Middle frontal gyrus (tissue), 1 donor: Measurements from ENCODE around the gene BBX.

Source experiments
- DNase-seq: peaks from one replicate; pipeline ENCODE4 v3.0.0-alpha.2; 2015; ENCODE audit warnings: low spot score; ENCODE audit errors: extremely low spot score

Gene BBX

DNA sequence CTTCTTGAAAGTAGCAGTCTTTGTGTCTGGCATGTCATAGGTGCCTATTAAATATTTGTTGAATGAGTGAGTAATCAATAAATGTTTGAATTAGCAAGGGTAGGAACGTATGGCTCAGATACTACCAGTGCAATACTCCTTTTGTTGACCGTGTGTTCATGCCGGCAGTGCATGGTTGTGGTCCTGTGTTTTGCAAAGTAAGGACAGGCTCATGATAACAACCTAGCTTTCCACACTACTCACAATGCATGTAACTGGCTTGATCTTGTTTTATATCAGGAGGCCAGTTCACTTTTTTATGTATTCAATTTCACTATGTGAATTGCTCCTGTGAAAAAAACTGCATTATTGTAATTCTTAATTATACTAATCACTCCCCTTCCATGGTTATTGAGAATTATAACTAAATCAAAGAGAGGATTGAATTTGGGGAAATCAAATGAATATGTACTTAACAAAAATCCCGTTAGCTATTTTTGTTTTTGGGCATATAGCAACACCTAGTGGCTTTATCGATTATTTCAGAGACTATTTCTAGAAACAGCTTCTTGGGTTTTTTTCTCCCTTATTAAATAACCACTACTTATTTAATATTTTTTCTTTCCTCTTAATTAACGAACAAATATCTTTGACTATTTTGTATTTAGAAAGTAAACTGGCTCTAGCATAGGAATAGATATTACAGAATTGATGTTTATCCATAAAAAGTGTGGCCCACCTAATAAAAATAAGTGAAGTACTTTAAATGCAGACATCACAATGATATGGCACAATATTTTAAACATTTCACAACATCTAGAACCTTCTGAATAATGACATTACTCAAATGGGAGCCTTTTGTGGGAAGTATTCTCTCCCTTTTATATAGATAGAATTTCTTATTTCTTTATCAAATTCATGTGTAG lies 218.5 kb downstream of the BBX start:
- peak; percentile 30 for DNase-seq

DNA sequence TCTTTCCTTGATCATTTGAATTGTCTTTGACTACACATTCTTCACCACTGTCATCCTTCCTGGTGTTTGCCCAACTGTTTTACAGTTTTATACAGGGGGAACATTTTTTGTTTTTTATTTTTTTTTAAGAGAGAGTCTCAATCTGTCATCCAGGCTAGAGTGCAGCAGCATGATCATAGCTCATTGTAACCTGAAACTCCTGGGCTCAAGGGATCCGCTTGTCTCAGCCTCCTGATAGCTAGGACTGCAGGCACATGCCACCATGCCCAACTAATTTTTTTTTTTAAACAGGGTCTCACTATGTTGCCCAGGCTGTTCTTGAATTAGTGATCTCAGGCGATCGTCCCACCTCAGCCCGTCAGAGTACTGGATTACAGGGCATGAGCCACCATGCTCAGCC lies 222.6 kb downstream of the BBX start:
- no peak for DNase-seq

- no peak for DNase-seq
Observed at GRCh38 chr3:107752202-107752990, 229.6 kb downstream of the BBX start.

GRCh38 chr3:107753494-107753893 lies 230.7 kb downstream of the BBX start:
- no peak for DNase-seq

- DNase-seq: no peak
Observed at GRCh38 chr3:107753976-107754375, 231.2 kb downstream of the BBX start.

DNA sequence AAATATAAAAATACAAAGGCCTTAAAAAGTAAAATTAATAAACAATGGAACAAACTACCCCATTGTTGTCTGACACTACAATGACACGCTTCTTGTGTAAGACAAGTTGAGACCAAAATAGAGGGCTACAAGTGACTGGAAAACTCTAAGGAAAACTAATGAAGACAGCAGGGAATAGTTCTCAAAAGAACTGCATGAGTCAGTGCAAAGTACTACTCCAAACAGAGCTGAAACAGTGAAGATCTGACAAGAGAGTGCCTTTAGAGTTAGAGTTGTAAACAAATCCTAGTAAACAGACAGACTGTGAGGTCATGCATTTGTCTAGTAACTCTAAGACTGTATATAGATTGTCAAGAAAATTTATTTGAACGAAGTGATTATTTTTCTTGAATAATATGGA lies 233.9 kb downstream of the BBX start:
- no peak for DNase-seq

DNA sequence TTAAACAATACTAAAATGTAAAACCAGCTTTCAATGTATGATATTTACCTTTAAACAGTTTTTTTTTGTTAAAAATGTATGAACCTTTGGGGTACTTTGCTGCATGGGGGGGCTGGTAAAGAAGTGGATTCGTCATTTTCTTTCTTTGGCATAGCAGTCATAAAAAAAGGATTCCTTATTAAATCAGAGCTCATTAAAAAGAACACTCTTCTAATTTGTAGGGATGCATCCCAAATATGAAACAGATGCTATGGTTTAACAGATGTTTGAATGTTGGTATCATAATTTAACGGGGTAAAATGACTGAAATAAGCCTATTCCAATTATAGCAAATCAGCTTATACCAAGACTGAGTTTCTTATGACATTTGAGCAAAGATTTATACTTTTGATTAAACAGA lies 234.4 kb downstream of the BBX start:
- DNase-seq: no peak

- no peak for DNase-seq
Observed at GRCh38 chr3:107760144-107760543, 237.4 kb downstream of the BBX start.

DNA sequence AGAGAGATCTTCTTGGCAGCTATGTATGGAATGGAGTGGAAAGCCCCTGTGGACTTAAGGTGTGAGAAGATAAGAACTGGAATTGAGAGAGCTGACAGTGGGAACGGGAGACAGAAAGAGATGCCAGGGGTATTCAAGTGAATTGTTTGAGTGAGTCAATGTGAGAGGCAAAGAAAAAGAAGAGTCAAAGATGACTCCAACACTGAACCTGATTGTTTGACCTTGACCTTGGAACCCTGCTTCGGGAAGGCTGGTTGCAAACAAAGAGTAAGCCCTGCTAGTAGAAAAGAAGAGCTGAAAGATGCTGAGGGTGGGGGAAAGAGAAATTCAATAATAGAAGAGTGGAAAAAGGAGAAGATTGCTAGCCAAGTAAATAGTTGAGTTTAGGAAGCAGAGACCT lies 238.6 kb downstream of the BBX start:
- no peak for DNase-seq

- DNase-seq: no peak
Observed at GRCh38 chr3:107765524-107765923, 242.8 kb downstream of the BBX start.

DNA sequence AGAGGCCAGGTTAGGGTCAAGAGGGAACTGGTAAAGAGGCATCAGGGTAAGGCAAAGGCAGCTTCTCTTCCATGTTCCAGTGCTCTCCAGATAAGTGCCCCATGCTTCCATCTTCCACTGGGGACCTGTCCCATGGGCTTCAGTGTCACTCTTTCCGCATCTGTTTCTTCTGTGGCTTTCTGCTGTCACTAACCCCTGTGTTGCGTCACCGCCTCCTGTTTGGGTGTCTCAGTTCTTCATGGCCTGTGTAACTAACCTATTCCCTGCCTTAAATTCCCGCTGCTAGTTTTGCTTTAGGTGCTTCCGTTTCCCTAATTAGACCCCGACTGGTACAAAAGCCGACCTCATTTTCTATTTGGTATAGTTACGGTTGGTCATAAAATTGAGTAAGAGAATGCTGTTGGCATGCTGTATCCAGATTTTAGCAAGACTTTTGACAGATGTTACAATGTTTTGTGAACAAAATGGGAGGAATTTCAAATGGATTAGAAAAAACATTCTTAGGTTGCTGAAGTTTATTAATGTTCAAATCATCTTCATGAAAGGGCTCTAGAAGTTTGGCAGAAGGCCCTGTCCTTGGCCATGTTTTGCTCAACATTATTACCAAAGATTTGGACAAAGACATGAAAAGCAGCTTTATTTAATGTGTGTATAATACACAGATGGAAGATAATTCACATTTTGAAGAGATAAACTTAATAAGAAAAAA lies 245.3 kb downstream of the BBX start:
- DNase-seq: no peak

DNA sequence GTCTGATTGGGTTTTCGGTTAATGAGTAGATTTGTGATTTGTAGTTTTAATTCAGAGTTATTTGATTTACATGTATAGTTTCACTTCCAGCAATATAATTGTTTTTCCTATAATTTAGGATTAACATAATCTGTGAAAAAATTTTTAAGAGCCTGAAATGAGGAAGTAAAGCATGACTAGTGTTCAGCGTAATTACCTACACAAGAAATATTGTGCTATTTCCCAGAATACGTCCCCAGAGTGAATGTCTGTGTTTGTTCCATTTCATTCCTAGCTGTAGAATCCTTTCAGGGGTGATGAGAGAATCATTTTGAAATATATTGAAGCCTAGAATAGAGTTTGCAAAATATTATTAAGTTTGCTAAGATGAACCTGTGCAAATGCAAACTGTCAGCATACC lies 247.1 kb downstream of the BBX start:
- DNase-seq: no peak

DNA sequence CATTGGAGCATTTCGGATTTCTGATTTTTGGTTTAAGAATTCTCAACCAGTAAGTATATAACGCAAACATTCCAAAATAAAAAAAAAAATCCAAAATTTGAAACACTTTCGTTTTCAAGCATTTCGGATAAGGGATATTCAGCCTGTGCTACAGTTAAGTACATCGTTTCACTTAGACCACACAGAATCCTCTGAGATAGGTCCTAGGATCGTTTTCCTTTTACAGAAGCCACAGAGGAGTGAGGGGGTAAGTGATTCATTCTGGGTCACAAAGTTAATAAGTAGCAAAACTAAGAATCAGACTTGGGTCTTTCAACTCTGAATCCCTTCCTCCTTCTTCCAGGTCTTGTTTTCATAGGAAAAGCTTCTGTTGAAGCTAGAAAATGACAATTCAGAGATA lies 249.3 kb downstream of the BBX start:
- DNase-seq: no peak

DNA sequence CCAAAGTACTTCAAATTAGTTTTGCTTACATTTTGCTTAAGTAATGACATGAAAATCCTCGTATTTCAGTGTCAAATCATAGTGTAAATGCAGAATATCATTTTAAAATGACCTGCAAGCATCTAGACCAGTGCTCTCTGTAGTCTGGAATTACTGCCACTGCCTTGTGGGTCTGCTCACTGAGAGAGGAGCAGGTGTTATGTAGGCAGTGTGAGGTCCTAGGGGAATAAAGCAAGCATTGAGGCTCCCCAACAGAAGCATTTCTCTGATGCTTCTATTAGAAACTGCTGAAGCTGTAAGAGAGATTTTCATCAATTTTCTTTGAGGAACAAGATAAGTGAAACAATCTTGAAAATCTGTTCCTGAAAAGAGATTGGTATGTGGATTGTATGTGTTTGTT lies 253.2 kb downstream of the BBX start:
- no peak for DNase-seq

DNA sequence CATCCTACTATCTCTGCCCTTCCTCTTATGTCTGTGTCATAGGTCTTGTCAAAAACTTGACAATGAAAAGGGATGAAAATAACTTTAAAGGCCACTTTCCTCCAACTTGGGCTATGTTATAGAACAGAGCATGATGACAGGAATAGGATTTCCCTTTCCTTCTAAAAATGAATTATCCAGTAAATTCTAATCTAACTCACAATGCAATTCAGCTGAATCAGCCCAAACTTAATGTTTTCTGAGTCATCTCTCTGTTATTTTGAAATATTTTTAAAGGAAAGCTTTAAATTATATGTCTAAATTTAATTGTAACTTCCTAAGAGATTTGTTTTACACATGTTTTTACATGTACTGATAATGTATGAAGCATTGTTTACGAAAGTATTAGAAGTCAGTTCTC lies 258.5 kb downstream of the BBX start:
- DNase-seq: no peak

DNA sequence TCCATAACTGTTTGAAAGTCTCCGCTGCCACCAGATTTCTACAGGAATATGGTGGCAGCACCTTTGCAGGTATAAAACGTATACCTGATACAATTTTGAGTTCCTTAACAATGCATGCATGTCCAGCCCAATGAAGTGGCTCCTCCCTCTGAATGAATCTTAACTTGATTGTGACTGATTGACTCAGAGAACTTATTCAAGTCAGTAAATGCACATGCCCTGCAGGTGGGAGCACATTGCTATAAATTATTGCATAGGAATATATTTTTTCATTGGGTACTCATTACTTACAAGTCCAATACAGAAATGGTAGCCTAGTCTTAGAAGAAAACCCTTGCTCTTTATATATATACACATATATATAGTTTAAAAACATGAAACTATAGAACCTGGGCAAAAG lies 259.3 kb downstream of the BBX start:
- no peak for DNase-seq

- no peak for DNase-seq
Observed at GRCh38 chr3:107790612-107791011, 267.9 kb downstream of the BBX start.

DNA sequence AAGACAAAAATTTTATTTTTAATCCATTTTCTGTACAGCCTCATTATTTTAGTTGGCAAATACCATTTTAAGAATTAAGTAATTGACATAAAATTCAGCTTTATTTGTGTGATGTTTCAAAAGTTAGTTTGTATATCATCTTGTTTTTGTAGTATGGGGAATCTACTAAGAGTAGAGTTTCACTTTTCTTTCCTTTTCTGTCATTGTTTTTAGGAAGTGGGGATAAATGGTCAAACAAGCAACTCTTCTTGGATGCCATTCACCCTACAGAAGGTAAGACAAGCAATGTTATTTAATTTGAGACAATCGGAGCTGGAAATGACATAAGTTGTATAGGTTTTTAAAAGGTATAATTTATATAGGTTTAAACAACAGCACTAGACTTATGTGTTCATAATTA lies 268.3 kb downstream of the BBX start:
- no peak for DNase-seq

DNA sequence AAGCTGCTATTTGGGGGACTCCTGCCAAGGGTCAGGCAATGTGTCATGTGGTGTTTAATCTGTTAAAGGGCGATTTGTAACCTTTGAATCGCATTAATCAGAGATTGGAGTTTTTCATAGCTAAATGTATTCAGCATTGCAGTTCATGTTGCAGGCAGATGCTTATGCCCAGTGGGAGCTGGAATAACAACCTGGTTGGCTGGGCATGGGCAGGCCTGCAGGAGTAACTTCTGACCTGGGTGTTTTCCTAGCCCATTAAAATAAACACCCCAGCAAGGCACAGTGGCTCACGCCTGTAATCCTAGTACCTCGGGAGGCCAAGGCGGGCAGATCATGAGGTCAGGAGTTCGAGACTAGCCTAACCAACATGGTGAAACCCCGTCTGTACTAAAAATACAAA lies 268.7 kb downstream of the BBX start:
- no peak for DNase-seq

- no peak for DNase-seq
Observed at GRCh38 chr3:107794664-107795443, 272.1 kb downstream of the BBX start.

- no peak for DNase-seq
Observed at GRCh38 chr3:107795514-107796094, 272.8 kb downstream of the BBX start.
